ENCODE measurements around the gene OR8D4.

- TF ChIP-seq CTCF (IDR thresholded peaks at IDR 0.05) (no peak), POLR2A (IDR thresholded peaks at IDR 0.05) (no peak)
Observed at GRCh38 chr11:123943738-123944137, 41.8 kb downstream of the OR8D4 start, which contains the start of gene OR6T1.

Data from stomach (tissue), 4 donors.